NCI-H2107 treated with DMSO at 0.1 percent for 48 hours (cell line): ENCODE data around the gene RAB3C.
"Not testable (repeated sequence)": the region's sequence is repeated elsewhere in the genome, so short reads cannot be mapped to it uniquely, and the experiment has no call there.

Experiments used
- DNase-seq: peaks from one replicate; lab custom pipeline; 2025; ENCODE audit not compliant: unreplicated experiment; lab: John Stamatoyannopoulos, UW

Gene RAB3C

GRCh38 chr5:58674070-58674469 is 91.2 kb downstream of the RAB3C start:
- no peak for DNase-seq

DNA sequence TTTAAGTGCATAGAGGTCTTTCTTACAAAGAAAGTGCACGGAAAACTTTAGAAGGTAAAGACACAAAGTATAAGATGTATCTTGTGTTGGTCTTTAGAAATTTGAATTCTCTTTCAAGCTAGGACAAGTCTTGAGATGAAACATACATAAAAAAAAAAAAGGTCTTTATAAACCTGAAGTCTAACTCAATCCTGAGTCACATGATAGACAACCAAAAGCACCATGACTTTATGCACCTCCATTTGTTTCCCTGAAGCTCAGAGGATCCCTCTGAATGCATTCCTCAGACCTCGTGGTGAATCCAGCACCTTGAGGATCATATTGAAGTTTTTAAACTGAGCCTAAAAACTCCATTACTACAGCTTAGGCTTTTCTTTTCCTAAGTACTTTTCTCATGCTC is 91.8 kb downstream of the RAB3C start:
- DNase-seq: no peak

DNA sequence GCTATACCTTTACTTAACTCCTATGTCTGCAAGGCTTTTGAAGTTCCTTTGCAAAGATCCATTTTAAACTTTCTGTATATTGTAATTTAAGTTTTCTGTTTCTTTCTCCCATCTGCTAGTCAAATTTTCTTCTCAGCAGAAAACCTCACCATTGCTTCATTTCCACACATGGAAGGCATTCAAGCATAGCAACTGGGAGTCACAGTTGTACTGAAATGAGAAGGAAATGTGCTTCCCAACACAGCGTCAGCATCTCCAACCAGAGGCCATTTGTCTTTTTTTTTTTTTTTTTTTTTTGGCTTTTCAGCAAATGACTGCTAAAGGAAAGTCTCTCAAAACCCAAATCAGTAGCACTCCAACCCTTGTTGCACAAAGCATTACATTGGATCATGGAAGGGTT is 92.5 kb downstream of the RAB3C start:
- DNase-seq: no peak

DNA sequence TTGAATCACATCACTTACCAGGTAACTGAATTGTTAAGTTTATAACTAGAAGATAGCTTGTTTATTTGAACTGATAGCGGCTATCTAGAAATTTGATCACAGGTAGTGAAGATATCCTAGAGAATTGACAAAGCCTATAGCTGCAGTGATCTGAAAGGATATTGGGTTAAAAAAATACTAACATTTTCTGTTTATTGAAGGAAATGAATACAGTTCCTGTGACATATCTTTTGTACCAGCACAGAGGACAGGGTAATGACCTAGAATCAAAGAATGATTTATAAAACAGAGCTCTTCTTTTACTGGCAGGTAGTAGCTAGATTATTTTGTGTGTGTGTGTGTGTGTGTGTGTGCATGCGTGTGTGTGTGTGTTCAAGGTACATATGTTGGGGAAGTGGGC is 94.8 kb downstream of the RAB3C start:
- DNase-seq: no peak

GRCh38 chr5:58680503-58680902 is 97.6 kb downstream of the RAB3C start:
- DNase-seq: no peak

- no peak for DNase-seq
Measured at GRCh38 chr5:58681943-58682342, 99.1 kb downstream of the RAB3C start.

GRCh38 chr5:58683567-58683966 is 100.7 kb downstream of the RAB3C start:
- DNase-seq: no peak

- no peak for DNase-seq
Measured at GRCh38 chr5:58687079-58687478, 104.2 kb downstream of the RAB3C start.

DNA sequence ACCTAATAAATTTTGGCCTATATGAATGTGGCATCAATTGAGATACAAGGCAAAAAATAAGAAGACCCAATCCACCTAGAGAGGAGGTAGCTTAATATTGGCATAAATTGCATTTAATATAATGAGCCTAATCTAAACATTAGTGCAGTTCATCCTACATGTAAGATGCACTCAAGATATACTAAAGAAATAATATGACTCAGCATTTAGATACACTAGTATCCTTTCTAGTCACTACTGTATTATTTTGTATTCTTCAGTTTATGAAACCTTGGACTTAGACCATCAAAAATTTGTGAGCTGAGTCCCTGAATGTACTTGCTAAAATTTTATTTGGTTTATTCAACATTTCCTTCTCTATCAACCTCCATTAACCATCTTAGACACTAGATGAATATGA is 104.7 kb downstream of the RAB3C start:
- no peak for DNase-seq

GRCh38 chr5:58699088-58699761 is 116.3 kb downstream of the RAB3C start:
- DNase-seq: not testable (repeated sequence)

DNA sequence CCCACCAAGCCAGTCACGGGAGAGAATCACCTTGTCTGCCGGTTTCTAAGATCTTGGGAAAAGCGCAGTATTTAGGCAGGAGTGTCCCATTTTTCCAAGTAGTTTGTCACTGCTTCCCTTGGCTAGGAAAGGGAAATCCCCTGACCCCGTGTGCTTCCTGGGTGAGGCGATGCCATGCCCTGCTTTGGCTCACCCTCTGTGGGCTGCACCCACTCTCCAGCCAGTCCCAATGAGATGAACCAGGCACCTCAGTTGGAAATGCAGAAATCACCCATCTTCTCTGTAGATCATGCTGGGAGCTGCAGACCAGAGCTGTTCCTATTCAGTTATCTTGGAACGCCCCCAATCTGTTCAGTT is 116.9 kb downstream of the RAB3C start:
- no peak for DNase-seq

DNA sequence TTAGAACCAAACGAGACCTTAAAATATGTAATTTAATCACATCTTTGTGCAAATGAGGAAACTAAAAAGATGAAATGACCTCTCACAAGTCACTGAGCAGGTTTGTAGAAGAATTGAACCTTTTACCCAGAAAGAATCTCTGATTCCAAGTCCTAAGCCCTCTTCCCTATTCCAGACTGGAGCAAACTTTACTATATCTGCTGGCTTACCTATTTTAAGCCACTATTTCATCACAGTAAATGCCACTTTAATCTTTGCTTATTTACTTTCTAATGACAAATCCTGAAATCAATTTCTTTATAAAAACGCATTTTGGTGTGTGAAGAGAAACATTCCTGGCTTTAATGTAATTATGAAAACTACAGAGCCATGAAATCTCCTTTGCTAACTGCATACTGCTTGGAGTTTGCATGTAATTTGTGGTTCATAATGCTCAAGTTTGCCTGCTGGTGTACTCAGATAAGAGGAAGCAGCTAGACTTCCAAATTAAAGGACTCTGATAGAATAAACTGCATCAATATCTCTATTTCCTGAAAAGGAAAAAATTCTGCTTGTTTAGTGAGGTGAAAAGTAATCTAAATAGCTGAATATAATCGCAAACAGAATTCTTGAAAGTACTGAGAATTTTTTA is 121.2 kb downstream of the RAB3C start:
- DNase-seq: no peak

GRCh38 chr5:58706736-58707135 is 123.9 kb downstream of the RAB3C start:
- DNase-seq: no peak

DNA sequence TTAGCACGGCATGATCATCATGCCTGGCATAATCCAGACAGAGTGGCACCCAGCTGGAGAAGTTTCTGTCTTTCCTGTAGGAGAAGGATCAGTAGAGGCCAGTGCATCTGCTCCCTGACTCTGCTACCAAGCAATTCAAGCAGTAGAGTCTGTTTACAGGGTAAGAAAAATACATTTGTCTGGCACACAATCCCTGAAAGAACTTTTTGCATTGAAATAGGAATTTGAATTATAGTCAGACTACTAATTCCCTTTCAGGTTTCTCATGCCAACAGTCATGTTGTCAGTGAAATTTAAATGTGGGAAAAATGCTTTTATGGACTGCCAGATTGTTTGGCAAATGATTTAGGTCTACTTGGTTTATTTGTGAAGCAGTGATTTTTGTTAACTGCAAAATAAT is 125.6 kb downstream of the RAB3C start:
- no peak for DNase-seq

DNA sequence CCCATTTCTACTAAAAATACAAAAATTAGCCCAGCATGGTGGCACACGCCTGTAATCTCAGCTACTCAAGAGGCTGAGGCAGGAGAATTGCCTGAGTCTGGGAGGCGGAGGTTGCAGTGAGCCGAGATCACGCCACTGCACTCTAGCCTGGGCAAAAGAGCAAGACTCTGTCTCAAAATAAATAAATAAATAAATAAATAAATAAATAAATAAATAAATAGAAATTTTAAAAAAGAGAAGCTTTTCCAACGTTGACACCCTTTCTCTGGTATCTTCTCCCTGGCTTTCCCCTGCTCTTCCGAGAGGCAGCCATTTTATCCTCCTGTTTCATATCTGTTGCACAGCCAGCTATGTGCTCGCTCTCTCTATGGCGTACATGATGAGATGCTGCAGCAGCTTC is 127.5 kb downstream of the RAB3C start:
- not testable (repeated sequence) for DNase-seq

- DNase-seq: no peak
Measured at GRCh38 chr5:58710871-58711270, 128.0 kb downstream of the RAB3C start.

GRCh38 chr5:58711965-58712364 is 129.1 kb downstream of the RAB3C start:
- no peak for DNase-seq

- no peak for DNase-seq
Measured at GRCh38 chr5:58714046-58714445, 131.2 kb downstream of the RAB3C start.

DNA sequence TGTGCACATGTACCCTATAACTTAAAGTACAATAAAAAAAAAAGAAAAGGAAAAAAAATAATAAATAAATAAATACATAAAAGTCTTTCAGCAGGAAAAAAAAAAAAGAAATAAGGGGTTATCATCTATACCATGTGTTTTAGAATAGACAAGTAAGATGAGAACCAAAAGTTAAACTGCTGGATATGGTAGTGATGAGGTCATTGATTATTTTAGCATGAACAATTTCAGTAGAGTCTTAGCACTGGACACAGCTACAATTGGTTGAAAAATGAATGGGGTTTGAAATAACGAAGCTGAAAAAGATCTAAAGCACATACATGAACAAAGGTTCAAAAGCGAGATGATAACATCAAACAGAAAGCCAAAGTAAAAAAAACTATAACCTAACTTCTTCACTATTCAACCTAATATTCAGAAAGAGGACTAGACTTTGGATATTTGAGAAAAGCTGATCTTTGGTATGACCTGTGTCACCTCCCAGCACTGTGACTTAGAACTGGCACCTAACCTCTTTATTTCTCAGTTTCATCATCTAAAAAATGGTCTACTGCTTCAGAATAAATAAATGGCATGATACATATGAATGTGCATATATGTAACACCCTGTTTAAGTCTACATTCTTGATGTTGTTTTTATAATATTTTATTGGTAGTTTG is 133.3 kb downstream of the RAB3C start:
- no peak for DNase-seq

- DNase-seq: no peak
Measured at GRCh38 chr5:58716713-58717112, 133.8 kb downstream of the RAB3C start.

- DNase-seq: no peak
Measured at GRCh38 chr5:58717303-58718007, 134.6 kb downstream of the RAB3C start.
